ENCODE data around the gene MAP3K15. TPM values are rescaled to one million over a fixed set of nuclear protein-coding genes. Genes with fewer than 3 reads are reported as not detected.

The MAP3K15 gene
- total RNA-seq, 1 experiment from 2014 or later, result 3.8 TPM

DNA sequence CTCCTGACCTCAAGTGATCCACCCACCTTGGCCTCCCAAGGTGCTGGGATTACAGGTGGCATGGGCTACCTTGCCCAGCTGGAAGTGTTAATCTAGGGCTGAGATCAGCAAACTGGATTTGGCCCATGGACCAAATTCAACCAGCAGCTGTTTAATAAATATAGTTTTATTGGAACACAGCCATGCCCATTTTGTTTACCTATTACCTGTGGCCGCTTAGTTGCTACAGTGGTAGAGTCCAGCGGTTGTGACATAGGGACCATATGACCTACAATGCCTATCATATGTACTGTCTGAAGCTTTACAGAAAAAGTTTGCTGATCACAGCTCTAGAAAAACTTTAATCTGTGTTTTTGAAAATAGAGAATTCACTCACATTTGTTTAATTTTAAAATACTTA, 188.7 kb downstream of the MAP3K15 start:
- no peaks in the 10 kb centered on the region for H3K9me3 Mint-ChIP-seq
- ChIA-PET CTCF (interaction anchor here (1.5 kb wide), 1 partner anchor 286 kb away, joined by 5 read pairs; no protein-coding TSS in a partner anchor), POLR2A (no interaction called here)
- no peak overlapping the region for H3K27ac Mint-ChIP-seq
- no peak for DNase-seq (ENCODE audit: low spot score)
- no peak for TF ChIP-seq NFATC4 (CRISPR knock-in tag; IDR thresholded peaks at IDR 0.05)
- TF ChIP-seq, protein P1, sequence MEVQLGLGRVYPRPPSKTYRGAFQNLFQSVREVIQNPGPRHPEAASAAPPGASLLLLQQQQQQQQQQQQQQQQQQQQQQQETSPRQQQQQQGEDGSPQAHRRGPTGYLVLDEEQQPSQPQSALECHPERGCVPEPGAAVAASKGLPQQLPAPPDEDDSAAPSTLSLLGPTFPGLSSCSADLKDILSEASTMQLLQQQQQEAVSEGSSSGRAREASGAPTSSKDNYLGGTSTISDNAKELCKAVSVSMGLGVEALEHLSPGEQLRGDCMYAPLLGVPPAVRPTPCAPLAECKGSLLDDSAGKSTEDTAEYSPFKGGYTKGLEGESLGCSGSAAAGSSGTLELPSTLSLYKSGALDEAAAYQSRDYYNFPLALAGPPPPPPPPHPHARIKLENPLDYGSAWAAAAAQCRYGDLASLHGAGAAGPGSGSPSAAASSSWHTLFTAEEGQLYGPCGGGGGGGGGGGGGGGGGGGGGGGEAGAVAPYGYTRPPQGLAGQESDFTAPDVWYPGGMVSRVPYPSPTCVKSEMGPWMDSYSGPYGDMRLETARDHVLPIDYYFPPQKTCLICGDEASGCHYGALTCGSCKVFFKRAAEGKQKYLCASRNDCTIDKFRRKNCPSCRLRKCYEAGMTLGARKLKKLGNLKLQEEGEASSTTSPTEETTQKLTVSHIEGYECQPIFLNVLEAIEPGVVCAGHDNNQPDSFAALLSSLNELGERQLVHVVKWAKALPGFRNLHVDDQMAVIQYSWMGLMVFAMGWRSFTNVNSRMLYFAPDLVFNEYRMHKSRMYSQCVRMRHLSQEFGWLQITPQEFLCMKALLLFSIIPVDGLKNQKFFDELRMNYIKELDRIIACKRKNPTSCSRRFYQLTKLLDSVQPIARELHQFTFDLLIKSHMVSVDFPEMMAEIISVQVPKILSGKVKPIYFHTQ (CRISPR knock-in tag; IDR thresholded peaks at IDR 0.05), result no peak
- no peak for TF ChIP-seq ELF4 (CRISPR knock-in tag; IDR thresholded peaks at IDR 0.05; ENCODE audit: low read depth)
- no peak for TF ChIP-seq CTCF (IDR thresholded peaks at IDR 0.05)
- no peak for TF ChIP-seq PRRX2 (CRISPR knock-in tag; IDR thresholded peaks at IDR 0.05)
- TF ChIP-seq ZNF138 (CRISPR knock-in tag; conservative IDR thresholded peaks at IDR 0.05), result no peak
- no peak for TF ChIP-seq ZNF121 (CRISPR knock-in tag; IDR thresholded peaks at IDR 0.05)
- no peak for TF ChIP-seq KAT7 (CRISPR knock-in tag; IDR thresholded peaks at IDR 0.05; ENCODE audit: borderline replicate concordance)
- no peak for TF ChIP-seq JUN (CRISPR knock-in tag; IDR thresholded peaks at IDR 0.05)
- TF ChIP-seq ZNF317 (CRISPR knock-in tag; IDR thresholded peaks at IDR 0.05; ENCODE audit: borderline replicate concordance, low read depth), result no peak
- TF ChIP-seq, protein P2, sequence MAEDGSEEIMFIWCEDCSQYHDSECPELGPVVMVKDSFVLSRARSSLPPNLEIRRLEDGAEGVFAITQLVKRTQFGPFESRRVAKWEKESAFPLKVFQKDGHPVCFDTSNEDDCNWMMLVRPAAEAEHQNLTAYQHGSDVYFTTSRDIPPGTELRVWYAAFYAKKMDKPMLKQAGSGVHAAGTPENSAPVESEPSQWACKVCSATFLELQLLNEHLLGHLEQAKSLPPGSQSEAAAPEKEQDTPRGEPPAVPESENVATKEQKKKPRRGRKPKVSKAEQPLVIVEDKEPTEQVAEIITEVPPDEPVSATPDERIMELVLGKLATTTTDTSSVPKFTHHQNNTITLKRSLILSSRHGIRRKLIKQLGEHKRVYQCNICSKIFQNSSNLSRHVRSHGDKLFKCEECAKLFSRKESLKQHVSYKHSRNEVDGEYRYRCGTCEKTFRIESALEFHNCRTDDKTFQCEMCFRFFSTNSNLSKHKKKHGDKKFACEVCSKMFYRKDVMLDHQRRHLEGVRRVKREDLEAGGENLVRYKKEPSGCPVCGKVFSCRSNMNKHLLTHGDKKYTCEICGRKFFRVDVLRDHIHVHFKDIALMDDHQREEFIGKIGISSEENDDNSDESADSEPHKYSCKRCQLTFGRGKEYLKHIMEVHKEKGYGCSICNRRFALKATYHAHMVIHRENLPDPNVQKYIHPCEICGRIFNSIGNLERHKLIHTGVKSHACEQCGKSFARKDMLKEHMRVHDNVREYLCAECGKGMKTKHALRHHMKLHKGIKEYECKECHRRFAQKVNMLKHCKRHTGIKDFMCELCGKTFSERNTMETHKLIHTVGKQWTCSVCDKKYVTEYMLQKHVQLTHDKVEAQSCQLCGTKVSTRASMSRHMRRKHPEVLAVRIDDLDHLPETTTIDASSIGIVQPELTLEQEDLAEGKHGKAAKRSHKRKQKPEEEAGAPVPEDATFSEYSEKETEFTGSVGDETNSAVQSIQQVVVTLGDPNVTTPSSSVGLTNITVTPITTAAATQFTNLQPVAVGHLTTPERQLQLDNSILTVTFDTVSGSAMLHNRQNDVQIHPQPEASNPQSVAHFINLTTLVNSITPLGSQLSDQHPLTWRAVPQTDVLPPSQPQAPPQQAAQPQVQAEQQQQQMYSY (CRISPR knock-in tag; IDR thresholded peaks at IDR 0.05), result no peak
- no peak for TF ChIP-seq ATF6 (CRISPR knock-in tag; IDR thresholded peaks at IDR 0.05)
- no peak for TF ChIP-seq E2F4 (CRISPR knock-in tag; IDR thresholded peaks at IDR 0.05; ENCODE audit: borderline replicate concordance, low read depth)
- TF ChIP-seq ZNF416 (CRISPR knock-in tag; IDR thresholded peaks at IDR 0.05), result no peak
- no peak overlapping the region for H3K4me3 Mint-ChIP-seq
- H3K36me3 Mint-ChIP-seq, result no peaks in the 10 kb centered on the region
- no peaks in the 10 kb centered on the region for H3K27me3 Mint-ChIP-seq (ENCODE audit: low read depth)
- no peaks in the 10 kb centered on the region for H3K4me1 Mint-ChIP-seq
- no peak for ATAC-seq

Other genes with a start within 250 kb of the MAP3K15 start
- gene PDHA1, start 171.6 kb downstream of the MAP3K15 start, total RNA-seq (2021), result 246 to 292 TPM (median 271 TPM) in 3 replicates

All from WTC11 (cell line).